CD4-positive, alpha-beta T cell treated with Interleukin-15 for 1 hour (primary cell): ENCODE results near the gene KIAA1217.

Experiments used
- DNase-seq: peaks from one replicate; pipeline ENCODE4 v3.0.0-alpha.2; 2020

The KIAA1217 gene

GRCh38 chr10:24209946-24210491, 1.1 kb downstream of the KIAA1217 start:
- DNase-seq = no peak

GRCh38 chr10:24210501-24210900, 1.6 kb downstream of the KIAA1217 start:
- no peak for DNase-seq

- no peak for DNase-seq
Measured at GRCh38 chr10:24213266-24213665, 4.3 kb downstream of the KIAA1217 start.

- DNase-seq = no peak
Measured at GRCh38 chr10:24213881-24214280, 4.9 kb downstream of the KIAA1217 start.

- no peak for DNase-seq
Measured at GRCh38 chr10:24214762-24215161, 5.8 kb downstream of the KIAA1217 start.

GRCh38 chr10:24215196-24215595, 6.3 kb downstream of the KIAA1217 start:
- no peak for DNase-seq

- DNase-seq = no peak
Measured at GRCh38 chr10:24215603-24216002, 6.7 kb downstream of the KIAA1217 start.

GRCh38 chr10:24219963-24220362, 11.0 kb downstream of the KIAA1217 start:
- no peak for DNase-seq

GRCh38 chr10:24223341-24223740, 14.4 kb downstream of the KIAA1217 start:
- DNase-seq = no peak

- DNase-seq = no peak
Measured at GRCh38 chr10:24223953-24224352, 15.0 kb downstream of the KIAA1217 start.

GRCh38 chr10:24228642-24229041, 19.7 kb downstream of the KIAA1217 start:
- no peak for DNase-seq

- DNase-seq = no peak
Measured at GRCh38 chr10:24229909-24230308, 21.0 kb downstream of the KIAA1217 start.

GRCh38 chr10:24231200-24231599, 22.3 kb downstream of the KIAA1217 start:
- no peak for DNase-seq

GRCh38 chr10:24234784-24235183, 25.8 kb downstream of the KIAA1217 start:
- DNase-seq = no peak

GRCh38 chr10:24235471-24235870, 26.5 kb downstream of the KIAA1217 start:
- no peak for DNase-seq

- no peak for DNase-seq
Measured at GRCh38 chr10:24237801-24238395, 29.0 kb downstream of the KIAA1217 start.

GRCh38 chr10:24238519-24239247, 29.7 kb downstream of the KIAA1217 start:
- no peak for DNase-seq

GRCh38 chr10:24239289-24240040, 30.5 kb downstream of the KIAA1217 start:
- DNase-seq = no peak

GRCh38 chr10:24240041-24240751, 31.3 kb downstream of the KIAA1217 start:
- DNase-seq = no peak

GRCh38 chr10:24241536-24242040, 32.6 kb downstream of the KIAA1217 start:
- DNase-seq = no peak

- no peak for DNase-seq
Measured at GRCh38 chr10:24242562-24242961, 33.6 kb downstream of the KIAA1217 start.

GRCh38 chr10:24246365-24246764, 37.4 kb downstream of the KIAA1217 start:
- DNase-seq = no peak

- no peak for DNase-seq
Measured at GRCh38 chr10:24247841-24248240, 38.9 kb downstream of the KIAA1217 start.
